ENCODE data around the gene LRRC51.
"Not testable (repeated sequence)": the region's sequence is repeated elsewhere in the genome, so short reads cannot be mapped to it uniquely, and the experiment has no call there.

The LRRC51 gene

DNA sequence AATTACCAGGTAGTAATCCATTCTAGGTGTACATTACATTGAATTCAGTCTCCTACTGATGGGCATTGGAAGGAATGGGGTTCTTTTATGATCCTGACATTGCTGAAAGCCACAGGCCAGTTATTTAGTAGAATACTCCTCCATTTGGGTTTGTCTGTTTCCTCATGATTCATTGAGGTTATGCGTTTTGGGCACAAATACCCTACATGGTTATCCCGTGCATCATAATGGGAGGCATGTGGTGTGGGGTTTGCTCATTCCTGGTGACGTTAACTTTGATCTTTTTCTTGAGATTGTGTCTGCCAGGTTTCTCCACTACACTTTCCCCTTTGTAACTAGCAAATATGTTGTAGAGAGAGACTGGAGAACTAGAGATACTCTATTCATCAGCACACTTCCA is 60.4 kb downstream of the LRRC51 start:
- peak; percentile 55 for DNase-seq

- DNase-seq = not testable (repeated sequence)
Observed at GRCh38 chr11:72142086-72142485, 61.4 kb downstream of the LRRC51 start.

DNA sequence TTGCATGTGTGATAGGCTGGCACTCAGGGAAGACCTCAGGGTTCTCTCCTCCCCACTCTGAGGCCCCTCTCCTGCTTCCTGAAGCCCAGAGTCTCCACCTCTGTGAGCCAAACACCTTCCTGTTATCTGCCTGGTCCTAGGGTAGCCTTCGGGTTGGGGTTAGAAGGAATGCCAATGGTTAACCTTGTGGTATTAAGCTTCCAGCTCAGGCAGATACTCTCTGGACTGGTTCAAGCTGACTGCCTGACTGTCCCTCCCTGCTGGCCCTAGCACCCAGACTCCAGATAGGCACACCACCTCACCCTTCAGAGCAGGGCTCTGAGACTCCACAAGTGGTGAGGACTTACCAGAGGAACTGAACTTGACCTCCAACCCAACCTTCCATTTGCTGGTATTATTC is 61.9 kb downstream of the LRRC51 start:
- DNase-seq = not testable (repeated sequence)

- DNase-seq = peak; percentile 56
Observed at GRCh38 chr11:72144807-72145565, 64.3 kb downstream of the LRRC51 start.
